Caco-2 (cell line): ENCODE measurements around the gene GRID1. TPM values are rescaled to one million over a fixed set of nuclear protein-coding genes. Genes with fewer than 3 reads are reported as not detected.
"Not testable (repeated sequence)": the region's sequence is repeated elsewhere in the genome, so short reads cannot be mapped to it uniquely, and the experiment has no call there.

Source experiments
- BruUV-seq: library from RNA; stranded (reverse); fragments of 400-500 nt; replicated peaks from 2 replicates; lab custom pipeline; 2021; lab: Mats Ljungman, UMichigan
- CTCF ChIA-PET: fragments of 300-600 bp; sonication (Branson Sonifier 250); formaldehyde crosslinking; loops from one replicate; lab custom pipeline; 2022; ENCODE audit warnings: antibody characterized with exemption; lab: Charles Lee
- POLR2A ChIA-PET: fragments of 300-600 bp; sonication (Branson Sonifier 250); formaldehyde crosslinking; loops from one replicate; lab custom pipeline; 2022; ENCODE audit warnings: antibody characterized with exemption; lab: Charles Lee
- DNase-seq, 2 experiments: peaks; one replicate each; pipeline versions ENCODE4 v3.0.0 to v3.0.0-alpha.2; 2020 to 2022
- H3K27me3 ChIP-seq: replicated peaks from 2 replicates; pipeline ENCODE4 v1.6.0; 2011; ENCODE audit warnings: low read length; ENCODE audit not compliant: control insufficient read depth, insufficient read depth
- H3K36me3 ChIP-seq: 2 replicates; pipeline ENCODE4 v1.5.1; 2011; ENCODE audit warnings: low read length; ENCODE audit not compliant: control insufficient read depth, insufficient read depth
- H3K4me1 ChIP-seq: fragments of 250-450 bp; sonication (Bioruptor Pico); 2 replicates; pipeline ENCODE4 v1.5.1; 2020; ENCODE audit warnings: mild to moderate bottlenecking
- H3K4me3 ChIP-seq: 2 replicates; pipeline ENCODE4 v1.5.1; 2011; ENCODE audit warnings: low read depth, mild to moderate bottlenecking, control low read depth, low read length
- H3K9me3 ChIP-seq: fragments of 250-450 bp; sonication (Bioruptor Pico); 2 replicates; pipeline ENCODE4 v1.5.1; 2020; ENCODE audit warnings: mild to moderate bottlenecking, moderate library complexity
- H3K27ac Mint-ChIP-seq: one replicate; pipeline ENCODE4 v1.8.0; 2022; ENCODE audit warnings: mixed read lengths; ENCODE audit not compliant: unreplicated experiment
- H3K27me3 Mint-ChIP-seq: one replicate; pipeline ENCODE4 v1.8.0; 2022; ENCODE audit warnings: mixed read lengths; ENCODE audit not compliant: insufficient read depth, unreplicated experiment
- H3K36me3 Mint-ChIP-seq: one replicate; pipeline ENCODE4 v1.8.0; 2022; ENCODE audit warnings: mild to moderate bottlenecking, mixed read lengths; ENCODE audit not compliant: insufficient read depth, unreplicated experiment
- H3K4me1 Mint-ChIP-seq: one replicate; pipeline ENCODE4 v1.8.0; 2022; ENCODE audit warnings: low read depth, mixed read lengths; ENCODE audit not compliant: unreplicated experiment
- H3K4me3 Mint-ChIP-seq: one replicate; pipeline ENCODE4 v1.8.0; 2022; ENCODE audit warnings: mild to moderate bottlenecking, moderate library complexity, mixed read lengths; ENCODE audit not compliant: unreplicated experiment
- H3K9me3 Mint-ChIP-seq: one replicate; pipeline ENCODE4 v1.8.0; 2022; ENCODE audit warnings: mixed read lengths; ENCODE audit not compliant: unreplicated experiment
- intact Hi-C: fragments of 100-400 bp; cut with micrococcal nuclease; formaldehyde crosslinking; loops from one replicate; pipeline ENCODE4 v1.10.0; 2022; ENCODE audit not compliant: unreplicated experiment
- total RNA-seq: library from RNA; stranded (reverse); gene quantifications from 2 replicates; pipeline ENCODE4 v1.2.3, GENCODE V29; 2022
- TF ChIP-seq, protein P1 (sequence below), 2 experiments: fragments of 200-600 bp in 1 of 2; IDR thresholded peaks; 1 replicate in 1 of 2; 2 replicates in 1 of 2; pipeline versions ENCODE4 v1.5.1 to v1.8.0; 2011 to 2022; ENCODE audit warnings: antibody characterized with exemption in 1 of 2, control low read depth in 1 of 2, inconsistent platforms in 1 of 2, low read depth in 1 of 2, low read length in 1 of 2, mild to moderate bottlenecking in 1 of 2, moderate library complexity in 1 of 2; ENCODE audit not compliant: insufficient read depth in 1 of 2, severe bottlenecking in 1 of 2, unreplicated experiment in 1 of 2

The GRID1 gene
- total RNA-seq, 1 experiment from 2014 or later, result 8.0 TPM

DNA sequence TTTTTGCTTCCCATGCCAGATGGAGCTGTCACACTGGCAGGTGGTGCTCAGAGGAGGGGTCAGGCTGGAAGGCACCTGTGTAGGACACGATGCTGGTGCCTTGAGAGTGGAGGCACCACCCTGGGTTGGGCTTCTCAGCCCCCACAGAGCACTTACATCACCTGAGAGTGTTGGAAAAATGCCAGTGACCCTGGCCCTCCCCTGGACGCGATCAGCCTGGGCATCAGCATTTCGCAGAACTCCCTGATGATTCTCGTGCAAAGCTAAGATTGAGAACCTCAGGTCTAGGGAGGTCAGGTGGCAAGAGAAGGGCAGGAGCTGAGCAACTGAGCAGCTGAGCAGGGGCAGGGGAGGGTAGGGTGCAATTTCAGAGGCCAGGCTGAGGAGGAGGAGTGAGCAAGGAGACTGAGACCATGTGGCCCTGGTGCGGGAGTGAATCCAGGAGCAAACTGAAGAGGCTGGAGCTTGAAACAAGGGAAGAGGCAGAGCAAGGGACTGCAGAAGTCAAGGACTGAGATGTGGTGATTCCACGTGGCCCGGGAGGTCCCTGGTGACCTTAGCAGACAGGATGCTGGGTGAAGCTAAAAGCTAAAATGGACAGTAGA is 24.7 kb upstream of the GRID1 start:
- Mint-ChIP-seq H3K4me3 (no peak overlapping the region), H3K27me3 (peaks cover 4% of the 10 kb centered on the region), H3K27ac (no peak overlapping the region), H3K4me1 (peaks cover 6% of the 10 kb centered on the region), H3K9me3 (no peaks in the 10 kb centered on the region), H3K36me3 (no peaks in the 10 kb centered on the region)
- Histone ChIP-seq H3K27me3 (no peaks in the 10 kb centered on the region), H3K4me3 (no peak overlapping the region), H3K36me3 (no peaks in the 10 kb centered on the region), H3K4me1 (no peaks in the 10 kb centered on the region), H3K9me3 (no peaks in the 10 kb centered on the region)
- TF ChIP-seq, protein P1, sequence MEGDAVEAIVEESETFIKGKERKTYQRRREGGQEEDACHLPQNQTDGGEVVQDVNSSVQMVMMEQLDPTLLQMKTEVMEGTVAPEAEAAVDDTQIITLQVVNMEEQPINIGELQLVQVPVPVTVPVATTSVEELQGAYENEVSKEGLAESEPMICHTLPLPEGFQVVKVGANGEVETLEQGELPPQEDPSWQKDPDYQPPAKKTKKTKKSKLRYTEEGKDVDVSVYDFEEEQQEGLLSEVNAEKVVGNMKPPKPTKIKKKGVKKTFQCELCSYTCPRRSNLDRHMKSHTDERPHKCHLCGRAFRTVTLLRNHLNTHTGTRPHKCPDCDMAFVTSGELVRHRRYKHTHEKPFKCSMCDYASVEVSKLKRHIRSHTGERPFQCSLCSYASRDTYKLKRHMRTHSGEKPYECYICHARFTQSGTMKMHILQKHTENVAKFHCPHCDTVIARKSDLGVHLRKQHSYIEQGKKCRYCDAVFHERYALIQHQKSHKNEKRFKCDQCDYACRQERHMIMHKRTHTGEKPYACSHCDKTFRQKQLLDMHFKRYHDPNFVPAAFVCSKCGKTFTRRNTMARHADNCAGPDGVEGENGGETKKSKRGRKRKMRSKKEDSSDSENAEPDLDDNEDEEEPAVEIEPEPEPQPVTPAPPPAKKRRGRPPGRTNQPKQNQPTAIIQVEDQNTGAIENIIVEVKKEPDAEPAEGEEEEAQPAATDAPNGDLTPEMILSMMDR (IDR thresholded peaks at IDR 0.05; ENCODE audit: insufficient read depth in 1 of 2, low read depth in 1 of 2, low read length in 1 of 2, severe bottlenecking in 1 of 2, unreplicated experiment in 1 of 2), result no peak
- CTCF ChIA-PET, result no interaction called here
- BruUV-seq, result no TSS peak
- DNase-seq, result no peak
- POLR2A ChIA-PET, result no interaction called here
- intact Hi-C loops, result no loop called here

DNA sequence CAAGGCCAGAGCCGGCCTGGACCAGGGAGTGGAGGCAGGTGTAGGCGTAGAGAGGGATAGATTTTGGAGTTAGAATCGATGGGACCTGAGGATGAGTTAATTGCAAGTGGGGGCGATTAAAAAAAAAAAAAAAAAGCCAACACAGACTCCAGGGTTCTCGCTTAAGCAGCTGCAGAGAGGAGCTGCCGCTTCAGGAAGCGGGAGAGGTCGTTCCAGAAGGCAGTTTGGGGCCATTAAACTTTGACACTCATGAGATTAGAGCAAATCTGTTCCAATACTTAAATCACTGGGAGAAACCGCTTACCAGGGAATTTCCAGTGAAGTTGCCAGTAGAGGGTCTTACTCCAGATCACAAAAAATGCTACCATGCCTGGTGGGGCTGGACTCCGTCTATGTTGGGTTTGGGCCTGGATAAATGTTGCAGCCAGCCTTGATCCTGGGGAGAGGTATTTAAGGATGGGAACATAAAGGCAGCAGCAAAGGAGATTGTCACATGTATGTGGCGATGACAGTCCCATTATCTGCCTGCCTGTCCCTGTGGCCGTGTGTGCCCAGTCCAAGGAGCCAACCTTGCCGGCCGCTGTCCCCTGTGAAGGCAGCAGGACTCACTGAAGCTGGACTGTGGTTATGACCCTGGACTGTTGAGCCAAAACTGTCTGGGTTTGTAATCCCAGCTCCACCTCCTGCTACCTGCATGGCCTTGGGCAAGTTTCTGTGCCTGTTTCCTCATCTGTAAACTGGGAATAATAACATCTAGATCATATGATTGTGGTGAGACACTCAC is 23.9 kb upstream of the GRID1 start:
- H3K4me3 Mint-ChIP-seq, result no peak overlapping the region
- POLR2A ChIA-PET, result no interaction called here
- H3K4me1 Mint-ChIP-seq, result peaks cover 6% of the 10 kb centered on the region
- DNase-seq, result no peak
- Histone ChIP-seq H3K9me3 (no peaks in the 10 kb centered on the region), H3K36me3 (no peaks in the 10 kb centered on the region), H3K4me1 (no peaks in the 10 kb centered on the region), H3K27me3 (no peaks in the 10 kb centered on the region), H3K4me3 (no peak overlapping the region)
- no TSS peak for BruUV-seq
- H3K9me3 Mint-ChIP-seq, result no peaks in the 10 kb centered on the region
- no peaks in the 10 kb centered on the region for H3K36me3 Mint-ChIP-seq
- TF ChIP-seq, protein P1 (IDR thresholded peaks at IDR 0.05; ENCODE audit: insufficient read depth in 1 of 2, low read depth in 1 of 2, low read length in 1 of 2, severe bottlenecking in 1 of 2, unreplicated experiment in 1 of 2), result no peak
- peaks cover 5% of the 10 kb centered on the region for H3K27me3 Mint-ChIP-seq
- CTCF ChIA-PET, result no interaction called here
- no peak overlapping the region for H3K27ac Mint-ChIP-seq
- intact Hi-C loops, result no loop called here

DNA sequence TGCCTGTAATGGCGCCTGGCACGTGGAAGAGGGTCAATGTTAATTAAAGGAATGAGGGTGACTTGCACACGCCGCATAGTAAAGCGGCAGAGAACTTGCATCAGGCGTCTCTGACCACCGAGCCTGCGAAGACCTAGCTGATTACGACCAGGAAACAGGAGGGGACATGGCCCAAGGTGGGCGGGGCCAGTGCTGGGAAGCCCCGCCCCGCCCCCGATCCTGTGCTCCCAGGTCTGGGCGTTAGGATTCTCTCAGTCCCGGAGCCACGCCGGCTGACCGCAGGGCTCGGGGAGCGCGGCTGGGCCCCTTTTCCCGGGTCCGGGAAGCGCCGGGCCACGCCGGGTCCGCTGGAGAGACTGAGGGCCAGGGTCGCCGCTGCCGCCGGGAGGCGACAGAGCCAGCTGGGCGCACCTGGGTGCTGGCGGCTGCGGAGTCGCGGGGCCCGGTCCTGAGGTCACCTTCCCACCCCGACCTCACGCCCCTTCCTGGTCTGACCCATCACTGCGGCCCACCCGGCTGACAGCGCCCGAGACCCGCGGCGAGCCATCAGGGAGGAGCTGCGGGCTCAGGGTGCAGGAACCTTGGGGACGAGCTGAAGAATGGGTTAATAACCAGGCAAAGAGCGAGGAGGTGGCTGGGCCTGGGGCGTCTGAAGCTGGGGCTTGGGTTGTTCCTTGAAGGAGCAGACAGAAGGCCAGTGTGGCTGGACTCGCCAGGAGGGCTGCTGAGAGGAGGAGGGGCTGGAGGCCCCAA is 23.0 kb upstream of the GRID1 start:
- BruUV-seq, result no TSS peak
- H3K36me3 ChIP-seq, result no peaks in the 10 kb centered on the region
- no peak overlapping the region for H3K4me3 ChIP-seq
- intact Hi-C loops, result no loop called here
- DNase-seq, result no peak
- H3K27me3 ChIP-seq, result no peaks in the 10 kb centered on the region
- TF ChIP-seq, protein P1 (IDR thresholded peaks at IDR 0.05; ENCODE audit: insufficient read depth in 1 of 2, low read depth in 1 of 2, low read length in 1 of 2, severe bottlenecking in 1 of 2, unreplicated experiment in 1 of 2), result no peak
- H3K9me3 ChIP-seq, result no peaks in the 10 kb centered on the region
- Mint-ChIP-seq H3K4me1 (peaks cover 6% of the 10 kb centered on the region), H3K36me3 (no peaks in the 10 kb centered on the region), H3K4me3 (no peak overlapping the region), H3K27ac (no peak overlapping the region), H3K27me3 (peaks cover 12% of the 10 kb centered on the region), H3K9me3 (no peaks in the 10 kb centered on the region)
- POLR2A ChIA-PET, result no interaction called here
- CTCF ChIA-PET, result no interaction called here
- no peaks in the 10 kb centered on the region for H3K4me1 ChIP-seq

DNA sequence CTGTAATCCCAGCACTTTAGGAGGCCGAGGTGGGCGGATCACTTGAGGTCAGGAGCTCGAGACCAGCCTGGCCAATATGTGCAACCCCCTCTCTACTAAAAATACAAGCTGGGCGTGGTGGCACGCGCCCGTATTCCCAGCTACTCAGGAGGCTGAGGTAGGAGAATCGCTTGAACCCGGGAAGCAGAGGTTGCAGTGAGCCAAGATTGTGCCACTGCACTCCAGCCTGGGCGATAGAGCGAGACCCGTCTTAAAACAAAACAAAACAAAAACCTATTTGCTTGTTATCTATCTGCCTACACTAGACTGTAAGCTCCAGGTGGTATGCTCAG is 22.5 kb upstream of the GRID1 start:
- POLR2A ChIA-PET, H3K4me3 Mint-ChIP-seq, H3K36me3 Mint-ChIP-seq, BruUV-seq, H3K27ac Mint-ChIP-seq, H3K4me3 ChIP-seq, H3K36me3 ChIP-seq, intact Hi-C loops, H3K9me3 ChIP-seq, H3K4me1 Mint-ChIP-seq, H3K4me1 ChIP-seq, DNase-seq, H3K9me3 Mint-ChIP-seq, H3K27me3 ChIP-seq, CTCF ChIA-PET: not testable (repeated sequence)
- H3K27me3 Mint-ChIP-seq, result peaks cover 12% of the 10 kb centered on the region
